Stimulated activated CD8-positive, alpha-beta memory T cell treated with anti-CD3 and anti-CD28 coated beads, Interleukin-4, amount 100 ng/mL, for 48 hours (primary cell): ENCODE data around the gene ATG5.
"Not testable (repeated sequence)": the region's sequence is repeated elsewhere in the genome, so short reads cannot be mapped to it uniquely, and the experiment has no call there.

Experiments used
- DNase-seq: peaks from one replicate; pipeline ENCODE4 v3.0.0-alpha.2; 2020

ATG5 gene

DNA sequence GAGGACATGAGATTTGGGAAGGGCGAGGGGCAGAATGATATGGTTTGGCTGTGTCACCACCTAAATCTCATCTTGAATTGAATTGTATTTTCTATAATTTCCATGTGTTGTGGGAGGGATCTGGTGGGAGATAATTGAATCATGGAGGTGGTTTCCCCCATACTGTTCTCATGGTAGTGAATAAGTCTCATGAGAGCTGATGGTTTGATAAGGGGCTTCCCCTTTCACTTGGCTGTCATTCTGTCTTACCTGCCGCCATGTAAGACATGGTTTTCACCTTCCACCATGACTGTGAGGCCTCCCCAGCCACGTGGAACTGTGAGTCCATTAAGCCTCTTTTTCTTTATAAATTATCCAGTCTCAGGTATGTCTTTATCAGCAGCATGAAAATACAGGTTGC is 173.1 kb downstream of the ATG5 start:
- not testable (repeated sequence) for DNase-seq

GRCh38 chr6:106149472-106150069 is 176.0 kb downstream of the ATG5 start:
- peak; percentile 51 for DNase-seq

- DNase-seq, result no peak
Observed at GRCh38 chr6:106147476-106147875, 178.1 kb downstream of the ATG5 start.

DNA sequence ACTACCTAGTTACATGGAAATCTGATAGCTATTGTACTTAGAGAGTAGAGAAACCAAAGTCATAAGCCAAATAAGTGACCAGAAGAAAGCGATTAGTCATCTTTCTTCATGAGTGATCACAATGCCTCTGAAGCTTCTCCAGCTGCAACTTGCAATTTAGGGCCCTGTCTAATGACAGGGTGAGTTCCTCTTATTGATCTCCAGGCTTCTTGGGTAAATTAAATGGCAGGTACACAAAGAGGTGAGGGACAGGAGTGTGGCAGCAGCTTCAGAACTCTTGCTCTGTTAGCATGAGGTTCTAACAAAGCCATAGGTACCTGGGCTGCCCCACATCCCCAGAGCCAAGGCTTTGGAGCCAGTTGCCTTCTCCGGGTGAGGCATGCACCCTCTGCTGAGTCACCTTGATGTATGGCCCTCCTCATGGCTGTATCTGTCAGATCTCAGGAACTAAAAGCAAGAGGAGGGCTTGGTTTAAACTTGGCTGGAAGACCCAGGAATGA is 178.7 kb downstream of the ATG5 start:
- no peak for DNase-seq

- DNase-seq, result peak; percentile 63
Observed at GRCh38 chr6:106145741-106146227, 179.8 kb downstream of the ATG5 start.

GRCh38 chr6:106145144-106145543 is 180.4 kb downstream of the ATG5 start:
- DNase-seq, result no peak

GRCh38 chr6:106143665-106144064 is 181.9 kb downstream of the ATG5 start:
- DNase-seq, result no peak

DNA sequence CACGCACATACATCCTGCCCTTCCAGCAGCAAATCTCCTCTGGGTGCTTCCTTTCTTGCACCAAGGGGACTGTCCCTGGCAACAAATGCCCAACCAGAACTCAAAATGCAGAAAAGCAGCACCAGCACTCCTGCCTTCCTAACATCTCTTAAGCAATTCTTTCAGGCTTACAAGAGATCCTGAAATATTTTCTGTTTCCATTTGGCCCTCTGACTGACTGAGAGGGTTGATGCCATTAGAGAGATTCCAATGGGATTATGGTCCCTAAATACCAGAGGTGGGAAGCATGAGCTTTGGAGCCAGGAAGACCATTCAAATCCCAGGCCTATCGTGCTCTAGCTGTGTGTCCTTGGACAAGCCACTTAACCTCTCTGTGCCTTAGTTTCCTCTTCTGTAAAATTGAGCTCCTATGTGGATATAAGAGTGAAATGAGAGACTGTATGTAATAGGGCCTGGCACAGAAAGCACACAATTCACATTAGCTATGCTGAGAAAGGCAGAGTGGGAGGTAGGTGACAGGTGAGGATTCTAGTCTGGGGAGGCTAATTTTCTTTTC is 182.6 kb downstream of the ATG5 start:
- no peak for DNase-seq

GRCh38 chr6:106141441-106142237 is 183.9 kb downstream of the ATG5 start:
- DNase-seq, result peak; percentile 73

GRCh38 chr6:106138151-106138550 is 187.4 kb downstream of the ATG5 start:
- no peak for DNase-seq

- no peak for DNase-seq
Observed at GRCh38 chr6:106136845-106137244, 188.7 kb downstream of the ATG5 start.

DNA sequence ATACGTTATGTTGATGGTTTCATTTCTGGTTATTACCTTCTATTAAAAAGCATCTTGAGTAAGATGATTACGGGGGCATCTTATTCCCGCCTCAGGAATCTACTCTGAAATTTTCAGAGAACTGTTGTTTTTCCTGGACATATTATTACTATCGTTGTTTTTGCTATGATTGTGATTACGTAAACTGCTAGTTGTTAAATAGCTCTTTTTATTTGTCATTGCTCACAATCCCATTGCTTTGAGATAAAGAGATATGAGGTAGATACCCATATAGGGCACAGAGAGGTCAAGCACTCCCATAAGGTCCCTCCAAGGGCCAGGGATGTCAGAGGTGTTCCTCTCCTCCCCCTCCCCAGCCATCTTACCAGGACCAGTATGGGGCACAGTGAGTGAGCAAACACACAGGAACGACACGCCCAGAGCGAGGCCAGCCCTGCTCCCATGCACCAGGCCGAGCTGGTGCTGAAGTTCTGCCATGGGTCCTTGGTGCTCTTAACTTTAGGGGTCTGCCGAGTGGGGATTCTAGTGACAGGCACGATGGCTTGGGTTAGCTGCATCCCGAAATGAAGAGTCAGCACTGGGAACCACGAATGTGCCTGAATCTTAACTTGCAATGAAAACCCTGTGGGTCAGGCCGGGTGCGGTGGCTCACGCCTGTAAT is 189.5 kb downstream of the ATG5 start:
- no peak for DNase-seq

DNA sequence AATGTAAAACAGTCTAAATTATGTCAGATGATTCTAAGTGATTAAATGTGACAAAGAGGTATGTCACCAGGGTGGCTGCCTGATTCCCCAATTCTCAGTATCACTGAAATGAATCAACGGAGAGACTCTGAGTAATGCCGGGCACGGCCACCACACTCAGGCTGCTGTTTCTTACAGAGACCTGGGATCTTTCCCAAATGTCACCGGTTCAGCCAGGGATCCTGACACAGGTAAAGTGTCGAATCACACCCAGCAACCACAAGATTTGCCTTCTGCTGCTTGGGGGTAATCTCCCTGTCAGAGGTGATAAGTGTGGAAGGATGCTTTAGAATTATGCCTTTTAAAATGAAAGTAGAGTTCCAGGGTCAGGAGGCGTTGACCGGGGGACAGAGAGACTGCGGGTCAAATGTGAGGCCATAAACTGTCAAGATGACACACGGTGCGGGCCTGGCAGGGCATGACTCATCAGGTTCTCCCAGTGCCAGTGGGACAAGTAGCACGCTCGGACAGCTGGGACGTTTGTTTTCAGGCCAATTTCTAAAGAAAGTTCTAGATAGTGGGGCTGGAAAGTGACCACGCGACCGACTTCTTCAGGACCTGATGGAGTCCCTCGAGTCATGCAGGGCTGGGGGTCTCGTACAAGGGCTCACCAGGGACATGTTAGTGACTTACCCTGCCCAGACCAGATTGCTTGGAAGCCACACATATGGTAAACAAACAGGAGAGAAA is 190.5 kb downstream of the ATG5 start:
- no peak for DNase-seq
